Caco-2 (cell line): Measurements from ENCODE around the gene PTPRG. TPM values are rescaled to one million over a fixed set of nuclear protein-coding genes. Genes with fewer than 3 reads are reported as not detected.

Experiments
- BruUV-seq: library from RNA; stranded (reverse); fragments of 400-500 nt; replicated peaks from 2 replicates; lab custom pipeline; 2021; lab: Mats Ljungman, UMichigan
- CTCF ChIA-PET: fragments of 300-600 bp; sonication (Branson Sonifier 250); formaldehyde crosslinking; loops from one replicate; lab custom pipeline; 2022; ENCODE audit warnings: antibody characterized with exemption; lab: Charles Lee
- POLR2A ChIA-PET: fragments of 300-600 bp; sonication (Branson Sonifier 250); formaldehyde crosslinking; loops from one replicate; lab custom pipeline; 2022; ENCODE audit warnings: antibody characterized with exemption; lab: Charles Lee
- DNase-seq, 2 experiments: peaks; one replicate each; pipeline versions ENCODE4 v3.0.0 to v3.0.0-alpha.2; 2020 to 2022
- H3K27me3 ChIP-seq: replicated peaks from 2 replicates; pipeline ENCODE4 v1.6.0; 2011; ENCODE audit warnings: low read length; ENCODE audit not compliant: control insufficient read depth, insufficient read depth
- H3K36me3 ChIP-seq: 2 replicates; pipeline ENCODE4 v1.5.1; 2011; ENCODE audit warnings: low read length; ENCODE audit not compliant: control insufficient read depth, insufficient read depth
- H3K4me1 ChIP-seq: fragments of 250-450 bp; sonication (Bioruptor Pico); 2 replicates; pipeline ENCODE4 v1.5.1; 2020; ENCODE audit warnings: mild to moderate bottlenecking
- H3K4me3 ChIP-seq: 2 replicates; pipeline ENCODE4 v1.5.1; 2011; ENCODE audit warnings: low read depth, mild to moderate bottlenecking, control low read depth, low read length
- H3K9me3 ChIP-seq: fragments of 250-450 bp; sonication (Bioruptor Pico); 2 replicates; pipeline ENCODE4 v1.5.1; 2020; ENCODE audit warnings: mild to moderate bottlenecking, moderate library complexity
- H3K27ac Mint-ChIP-seq: one replicate; pipeline ENCODE4 v1.8.0; 2022; ENCODE audit warnings: mixed read lengths; ENCODE audit not compliant: unreplicated experiment
- H3K27me3 Mint-ChIP-seq: one replicate; pipeline ENCODE4 v1.8.0; 2022; ENCODE audit warnings: mixed read lengths; ENCODE audit not compliant: insufficient read depth, unreplicated experiment
- H3K36me3 Mint-ChIP-seq: one replicate; pipeline ENCODE4 v1.8.0; 2022; ENCODE audit warnings: mild to moderate bottlenecking, mixed read lengths; ENCODE audit not compliant: insufficient read depth, unreplicated experiment
- H3K4me1 Mint-ChIP-seq: one replicate; pipeline ENCODE4 v1.8.0; 2022; ENCODE audit warnings: low read depth, mixed read lengths; ENCODE audit not compliant: unreplicated experiment
- H3K4me3 Mint-ChIP-seq: one replicate; pipeline ENCODE4 v1.8.0; 2022; ENCODE audit warnings: mild to moderate bottlenecking, moderate library complexity, mixed read lengths; ENCODE audit not compliant: unreplicated experiment
- H3K9me3 Mint-ChIP-seq: one replicate; pipeline ENCODE4 v1.8.0; 2022; ENCODE audit warnings: mixed read lengths; ENCODE audit not compliant: unreplicated experiment
- intact Hi-C: fragments of 100-400 bp; cut with micrococcal nuclease; formaldehyde crosslinking; loops from one replicate; pipeline ENCODE4 v1.10.0; 2022; ENCODE audit not compliant: unreplicated experiment
- total RNA-seq: library from RNA; stranded (reverse); gene quantifications from 2 replicates; pipeline ENCODE4 v1.2.3, GENCODE V29; 2022
- TF ChIP-seq, protein P1 (sequence below), 2 experiments: fragments of 200-600 bp in 1 of 2; IDR thresholded peaks; 1 replicate in 1 of 2; 2 replicates in 1 of 2; pipeline versions ENCODE4 v1.5.1 to v1.8.0; 2011 to 2022; ENCODE audit warnings: antibody characterized with exemption in 1 of 2, control low read depth in 1 of 2, inconsistent platforms in 1 of 2, low read depth in 1 of 2, low read length in 1 of 2, mild to moderate bottlenecking in 1 of 2, moderate library complexity in 1 of 2; ENCODE audit not compliant: insufficient read depth in 1 of 2, severe bottlenecking in 1 of 2, unreplicated experiment in 1 of 2

Gene PTPRG
- total RNA-seq, 1 experiment from 2014 or later, result 46.4 TPM

DNA sequence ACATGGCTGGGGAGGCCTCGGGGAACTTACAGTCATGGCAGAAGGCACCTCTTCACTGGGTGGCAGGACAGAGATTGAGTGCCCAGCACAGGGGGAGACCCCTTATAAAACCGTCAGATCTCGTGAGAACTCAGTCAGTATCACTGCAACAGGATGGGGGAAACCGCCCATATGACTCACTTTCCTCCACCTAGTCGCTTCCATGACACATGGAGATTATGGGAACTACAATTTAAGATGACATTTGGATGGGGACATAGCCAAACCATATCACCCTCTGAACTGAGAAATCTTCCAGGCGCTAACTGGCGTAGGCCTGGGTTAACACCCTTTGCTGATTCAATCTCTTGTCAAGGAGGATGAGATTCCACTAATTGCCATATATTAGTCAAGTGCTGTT lies 419.7 kb downstream of the PTPRG start:
- no TSS peak for BruUV-seq
- Histone ChIP-seq H3K27me3 (no peaks in the 10 kb centered on the region), H3K36me3 (no peaks in the 10 kb centered on the region), H3K4me1 (no peaks in the 10 kb centered on the region), H3K4me3 (no peak overlapping the region), H3K9me3 (no peaks in the 10 kb centered on the region)
- ChIA-PET CTCF (no interaction called here), POLR2A (no interaction called here)
- intact Hi-C loops, result no loop called here
- TF ChIP-seq, protein P1, sequence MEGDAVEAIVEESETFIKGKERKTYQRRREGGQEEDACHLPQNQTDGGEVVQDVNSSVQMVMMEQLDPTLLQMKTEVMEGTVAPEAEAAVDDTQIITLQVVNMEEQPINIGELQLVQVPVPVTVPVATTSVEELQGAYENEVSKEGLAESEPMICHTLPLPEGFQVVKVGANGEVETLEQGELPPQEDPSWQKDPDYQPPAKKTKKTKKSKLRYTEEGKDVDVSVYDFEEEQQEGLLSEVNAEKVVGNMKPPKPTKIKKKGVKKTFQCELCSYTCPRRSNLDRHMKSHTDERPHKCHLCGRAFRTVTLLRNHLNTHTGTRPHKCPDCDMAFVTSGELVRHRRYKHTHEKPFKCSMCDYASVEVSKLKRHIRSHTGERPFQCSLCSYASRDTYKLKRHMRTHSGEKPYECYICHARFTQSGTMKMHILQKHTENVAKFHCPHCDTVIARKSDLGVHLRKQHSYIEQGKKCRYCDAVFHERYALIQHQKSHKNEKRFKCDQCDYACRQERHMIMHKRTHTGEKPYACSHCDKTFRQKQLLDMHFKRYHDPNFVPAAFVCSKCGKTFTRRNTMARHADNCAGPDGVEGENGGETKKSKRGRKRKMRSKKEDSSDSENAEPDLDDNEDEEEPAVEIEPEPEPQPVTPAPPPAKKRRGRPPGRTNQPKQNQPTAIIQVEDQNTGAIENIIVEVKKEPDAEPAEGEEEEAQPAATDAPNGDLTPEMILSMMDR (IDR thresholded peaks at IDR 0.05; ENCODE audit: insufficient read depth in 1 of 2, low read depth in 1 of 2, low read length in 1 of 2, severe bottlenecking in 1 of 2, unreplicated experiment in 1 of 2), result no peak
- no peaks in the 10 kb centered on the region for H3K9me3 Mint-ChIP-seq
- H3K36me3 Mint-ChIP-seq, result no peaks in the 10 kb centered on the region
- no peak overlapping the region for H3K27ac Mint-ChIP-seq
- no peak for DNase-seq
- no peak overlapping the region for H3K4me3 Mint-ChIP-seq
- no peaks in the 10 kb centered on the region for H3K4me1 Mint-ChIP-seq
- no peaks in the 10 kb centered on the region for H3K27me3 Mint-ChIP-seq

DNA sequence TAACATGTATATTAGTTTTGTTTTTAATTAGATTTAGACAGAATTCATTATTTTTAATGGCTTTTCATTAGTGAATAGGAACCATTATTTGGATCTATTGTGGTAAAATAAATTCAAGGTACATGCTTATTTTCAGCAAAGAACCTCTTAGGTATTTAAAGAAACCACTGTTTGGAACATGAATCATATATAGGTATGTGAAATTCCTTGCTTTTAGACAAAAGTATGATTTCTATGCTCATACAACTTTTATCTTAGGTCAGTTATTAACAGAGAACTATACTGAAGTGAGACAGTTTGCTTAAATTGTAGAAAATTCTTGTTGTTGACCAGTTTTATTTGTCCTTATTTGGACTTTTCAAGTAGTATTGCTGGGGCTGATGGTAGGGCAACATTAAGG lies 422.1 kb downstream of the PTPRG start:
- no peaks in the 10 kb centered on the region for H3K9me3 Mint-ChIP-seq
- Histone ChIP-seq H3K4me3 (no peak overlapping the region), H3K4me1 (no peaks in the 10 kb centered on the region), H3K9me3 (no peaks in the 10 kb centered on the region), H3K27me3 (no peaks in the 10 kb centered on the region), H3K36me3 (no peaks in the 10 kb centered on the region)
- H3K4me1 Mint-ChIP-seq, result no peaks in the 10 kb centered on the region
- ChIA-PET CTCF (no interaction called here), POLR2A (no interaction called here)
- intact Hi-C loops, result no loop called here
- BruUV-seq, result no TSS peak
- no peak for DNase-seq
- TF ChIP-seq, protein P1 (IDR thresholded peaks at IDR 0.05; ENCODE audit: insufficient read depth in 1 of 2, low read depth in 1 of 2, low read length in 1 of 2, severe bottlenecking in 1 of 2, unreplicated experiment in 1 of 2), result no peak
- no peak overlapping the region for H3K27ac Mint-ChIP-seq
- no peak overlapping the region for H3K4me3 Mint-ChIP-seq
- no peaks in the 10 kb centered on the region for H3K27me3 Mint-ChIP-seq
- H3K36me3 Mint-ChIP-seq, result no peaks in the 10 kb centered on the region

DNA sequence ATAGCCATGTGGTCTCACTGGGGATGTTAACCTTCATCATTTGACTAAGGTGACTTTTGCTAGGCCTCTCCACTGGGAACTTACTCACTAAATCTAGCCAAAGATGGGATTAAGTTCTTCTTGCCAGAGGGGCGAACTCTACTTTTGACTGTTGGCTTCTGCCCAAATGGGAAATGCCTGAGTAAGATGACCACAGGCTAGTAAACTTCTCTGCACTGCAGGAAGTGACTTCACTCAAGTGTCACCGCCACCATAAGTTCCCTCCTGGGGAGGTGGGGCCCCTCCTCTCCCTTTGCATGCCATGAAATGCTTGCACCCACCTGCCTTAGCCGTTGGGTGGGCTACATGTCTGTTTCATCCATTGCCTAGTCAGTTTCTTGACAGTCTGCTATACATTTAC lies 423.6 kb downstream of the PTPRG start:
- POLR2A ChIA-PET, result no interaction called here
- Mint-ChIP-seq H3K9me3 (no peaks in the 10 kb centered on the region), H3K27me3 (no peaks in the 10 kb centered on the region), H3K36me3 (no peaks in the 10 kb centered on the region), H3K4me1 (no peaks in the 10 kb centered on the region), H3K27ac (no peak overlapping the region), H3K4me3 (no peak overlapping the region)
- no TSS peak for BruUV-seq
- intact Hi-C loops, result no loop called here
- H3K4me1 ChIP-seq, result no peaks in the 10 kb centered on the region
- DNase-seq, result no peak
- CTCF ChIA-PET, result no interaction called here
- no peaks in the 10 kb centered on the region for H3K36me3 ChIP-seq
- TF ChIP-seq, protein P1 (IDR thresholded peaks at IDR 0.05; ENCODE audit: insufficient read depth in 1 of 2, low read depth in 1 of 2, low read length in 1 of 2, severe bottlenecking in 1 of 2, unreplicated experiment in 1 of 2), result no peak
- no peaks in the 10 kb centered on the region for H3K9me3 ChIP-seq
- no peak overlapping the region for H3K4me3 ChIP-seq
- no peaks in the 10 kb centered on the region for H3K27me3 ChIP-seq
